ENCODE measurements around the gene PRKN. TPM values are rescaled to one million over a fixed set of nuclear protein-coding genes. Genes with fewer than 3 reads are reported as not detected.

The PRKN gene
- total RNA-seq, 1 donor from 2014 or later, result 2.6 TPM

- H3K4me1 ChIP-seq, result no peaks in the 10 kb centered on the region
- H3K27me3 ChIP-seq, result no peaks in the 10 kb centered on the region
- intact Hi-C loops (cut with DNase I), result no loop called here
- H3K9me3 ChIP-seq, result no peaks in the 10 kb centered on the region
- DNase-seq (ENCODE audit: low spot score in 2 of 2), result no peak
- no peak for TF ChIP-seq CTCF (IDR thresholded peaks at IDR 0.05)
- no peak overlapping the region for H3K4me3 ChIP-seq
- no peaks in the 10 kb centered on the region for H3K36me3 ChIP-seq
- no peak overlapping the region for H3K27ac ChIP-seq
These were observed 1240.4 kb downstream of the PRKN start for GRCh38 chr6:161487217-161487531.

GRCh38 chr6:161486361-161487216 lies 1241.0 kb downstream of the PRKN start:
- H3K4me1 ChIP-seq, result no peaks in the 10 kb centered on the region
- H3K27me3 ChIP-seq, result no peaks in the 10 kb centered on the region
- H3K27ac ChIP-seq, result no peak overlapping the region
- intact Hi-C loops (cut with DNase I), result no loop called here
- no peak overlapping the region for H3K4me3 ChIP-seq
- H3K9me3 ChIP-seq, result no peaks in the 10 kb centered on the region
- no peaks in the 10 kb centered on the region for H3K36me3 ChIP-seq
- no peak for TF ChIP-seq CTCF (IDR thresholded peaks at IDR 0.05)
- DNase-seq (ENCODE audit: low spot score in 2 of 2), result no peak

DNA sequence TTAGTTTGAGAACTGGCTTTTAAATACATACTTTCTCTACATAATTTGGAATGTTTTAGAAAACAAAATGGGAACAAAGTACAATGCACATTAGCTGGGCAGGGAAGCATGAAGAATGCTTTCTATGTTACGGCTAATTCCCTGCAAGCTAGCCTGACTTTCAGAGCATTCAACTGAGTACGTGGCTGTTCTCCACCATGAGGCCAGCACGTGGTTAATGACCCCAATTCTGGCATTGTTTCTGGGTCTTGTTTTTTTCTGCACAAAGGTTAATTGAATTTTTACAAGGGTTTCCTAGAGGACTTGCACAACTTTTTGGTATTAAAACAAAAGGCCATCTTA lies 1245.1 kb downstream of the PRKN start:
- no peak for DNase-seq (ENCODE audit: low spot score in 2 of 2)
- TF ChIP-seq CTCF (IDR thresholded peaks at IDR 0.05), result no peak
- no peak overlapping the region for H3K4me3 ChIP-seq
- H3K4me1 ChIP-seq, result no peaks in the 10 kb centered on the region
- intact Hi-C loops (cut with DNase I), result no loop called here
- H3K27ac ChIP-seq, result no peak overlapping the region
- no peaks in the 10 kb centered on the region for H3K36me3 ChIP-seq
- no peaks in the 10 kb centered on the region for H3K27me3 ChIP-seq
- H3K9me3 ChIP-seq, result no peaks in the 10 kb centered on the region

DNA sequence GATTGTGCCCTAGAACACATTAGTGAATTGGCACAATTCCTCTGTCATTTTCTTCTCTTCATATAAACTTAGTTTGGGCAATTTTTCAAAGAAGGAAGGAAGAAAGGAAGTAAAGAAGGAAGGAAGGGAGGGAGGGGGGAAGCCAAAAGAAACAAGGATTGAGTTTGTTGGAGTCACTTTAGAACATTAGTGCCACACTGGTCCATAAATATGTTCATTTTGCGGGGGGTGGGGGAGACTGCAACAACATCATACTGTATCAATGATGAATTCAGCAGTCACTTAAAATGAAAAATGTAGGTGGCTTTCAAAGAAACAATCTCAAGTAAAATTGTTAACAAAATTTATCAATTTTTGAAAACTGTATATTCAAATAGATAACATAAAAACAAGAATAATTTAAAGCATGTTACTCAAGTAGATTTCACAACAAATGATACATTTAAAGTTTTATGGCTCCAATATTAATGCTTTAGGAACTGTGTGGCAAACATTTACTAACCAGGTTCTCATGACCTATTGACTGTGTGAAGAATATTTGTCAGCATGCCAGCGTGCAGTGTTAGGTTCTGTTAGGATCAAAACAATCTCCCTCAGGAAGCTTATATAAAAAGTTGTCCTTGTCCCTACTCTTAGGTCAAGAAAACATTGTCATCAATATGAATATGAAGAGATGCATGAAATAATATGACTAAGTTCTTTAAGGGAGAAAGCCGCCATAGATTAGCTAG lies 1245.6 kb downstream of the PRKN start:
- Histone ChIP-seq H3K36me3 (no peaks in the 10 kb centered on the region), H3K27ac (no peak overlapping the region), H3K4me3 (no peak overlapping the region), H3K9me3 (no peaks in the 10 kb centered on the region), H3K4me1 (no peaks in the 10 kb centered on the region), H3K27me3 (no peaks in the 10 kb centered on the region)
- intact Hi-C loops (cut with DNase I), result no loop called here
- no peak for TF ChIP-seq CTCF (IDR thresholded peaks at IDR 0.05)
- DNase-seq (ENCODE audit: low spot score in 2 of 2), result no peak

DNA sequence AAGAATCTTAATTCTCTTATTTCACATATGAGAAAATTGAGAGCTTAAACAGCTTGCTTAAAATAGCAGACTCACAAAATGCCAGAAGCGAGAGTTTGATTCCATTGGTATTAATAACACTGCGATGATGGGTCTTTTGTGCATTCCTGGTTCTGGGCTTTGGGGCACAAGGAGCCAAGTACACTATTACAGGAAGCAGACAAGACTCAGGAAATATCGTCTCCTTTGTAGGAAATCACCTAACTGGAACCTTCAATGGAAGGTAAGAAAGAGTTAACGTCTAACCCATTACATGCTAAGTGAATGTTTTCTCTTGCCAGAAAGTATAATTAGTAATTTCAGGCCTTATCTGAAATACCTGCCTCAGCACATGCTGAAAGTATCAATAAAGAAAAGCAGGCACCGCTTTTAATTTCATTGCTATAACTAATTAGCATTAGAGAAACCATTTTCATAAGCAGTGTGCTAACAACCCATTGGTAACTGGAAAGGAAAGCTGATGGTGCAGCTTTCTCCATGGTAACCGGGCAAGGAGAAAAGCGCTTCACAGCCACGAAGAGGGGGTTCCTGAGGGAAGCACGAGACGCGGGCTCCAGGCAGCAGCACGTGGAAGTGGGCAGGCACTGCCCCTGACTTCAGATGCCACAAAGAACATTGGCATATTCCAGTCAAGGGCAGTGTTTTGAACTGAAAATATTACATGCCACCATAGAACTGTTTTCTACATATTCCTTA lies 1247.0 kb downstream of the PRKN start:
- Histone ChIP-seq H3K27ac (no peak overlapping the region), H3K4me3 (no peak overlapping the region), H3K4me1 (no peaks in the 10 kb centered on the region), H3K36me3 (no peaks in the 10 kb centered on the region), H3K9me3 (no peaks in the 10 kb centered on the region), H3K27me3 (no peaks in the 10 kb centered on the region)
- DNase-seq (ENCODE audit: low spot score in 2 of 2), result no peak
- intact Hi-C loops (cut with DNase I), result no loop called here
- TF ChIP-seq CTCF (IDR thresholded peaks at IDR 0.05), result no peak
